K562 (cell line): Measurements from ENCODE around the gene IL17D. TPM values are rescaled to one million over a fixed set of nuclear protein-coding genes. Genes with fewer than 3 reads are reported as not detected.
A peak's percentile ranks its signal among the peaks of the same experiment; 100 is the strongest.

Source experiments
- ASH1L ChIP-seq: fragments of 450-650 bp; IDR thresholded peaks from 2 replicates; pipeline ENCODE4 v1.6.1; 2018; ENCODE audit warnings: borderline replicate concordance, mild to moderate bottlenecking, low read depth; ENCODE audit not compliant: partially characterized antibody
- BHLHE40 ChIP-seq: IDR thresholded peaks from 2 replicates; pipeline ENCODE4 v1.6.1; 2011; ENCODE audit warnings: low read length, improper control_type of control experiment
- C11orf30 ChIP-seq: fragments of 450-650 bp; IDR thresholded peaks from 2 replicates; pipeline ENCODE4 v1.6.1; 2016; ENCODE audit warnings: low read depth, mild to moderate bottlenecking
- DDX20 ChIP-seq: fragments of 450-650 bp; IDR thresholded peaks from 2 replicates; pipeline ENCODE4 v1.6.1; 2016; ENCODE audit warnings: missing genetic modification characterization, low read depth, mild to moderate bottlenecking, missing compliant biosample characterization, moderate library complexity
- E2F4 ChIP-seq: sonication (generic); formaldehyde crosslinking; IDR thresholded peaks from 2 replicates; pipeline ENCODE4 v1.8.0; 2022; ENCODE audit warnings: mild to moderate bottlenecking, low read depth, missing genetic modification reagents
- FOXJ2 ChIP-seq: fragments of 200-800 bp; sonication (Bioruptor generic); IDR thresholded peaks from 2 replicates; pipeline ENCODE4 v1.6.1; 2016; ENCODE audit warnings: missing genetic modification characterization, missing compliant biosample characterization
- GTF2F1 ChIP-seq: IDR thresholded peaks from 2 replicates; pipeline ENCODE4 v1.6.1; 2011; ENCODE audit warnings: low read depth, low read length, improper control_type of control experiment
- HDGF ChIP-seq: fragments of 450-650 bp; IDR thresholded peaks from 2 replicates; pipeline ENCODE4 v1.6.1; 2016
- HMG20A ChIP-seq: fragments of 450-650 bp; formaldehyde crosslinking; conservative IDR thresholded peaks from 2 replicates; pipeline ENCODE4 v1.4.0; 2020; ENCODE audit warnings: mild to moderate bottlenecking, mixed read lengths
- HMGXB4 ChIP-seq: sonication (generic); formaldehyde crosslinking; IDR thresholded peaks from 2 replicates; pipeline ENCODE4 v1.8.1; 2023; ENCODE audit warnings: mild to moderate bottlenecking, missing genetic modification reagents
- HNRNPH1 ChIP-seq: fragments of 200-400 bp; formaldehyde crosslinking; optimal IDR thresholded peaks from 2 replicates; pipeline ENCODE3; 2017; ENCODE audit warnings: low read depth, mild to moderate bottlenecking, low read length, moderate library complexity
- JUNB ChIP-seq: fragments of 450-650 bp; formaldehyde crosslinking; conservative IDR thresholded peaks from 2 replicates; pipeline ENCODE4 v1.4.0; 2020; ENCODE audit warnings: mild to moderate bottlenecking
- NEUROD1 ChIP-seq: fragments of 150-350 bp; IDR thresholded peaks from 2 replicates; pipeline ENCODE4 v1.6.1; 2014; ENCODE audit warnings: borderline replicate concordance, low read length, low read depth; ENCODE audit not compliant: partially characterized antibody
- NR2F6 ChIP-seq: fragments of 450-650 bp; formaldehyde crosslinking; IDR thresholded peaks from 2 replicates; pipeline ENCODE4 v1.4.0; 2020; ENCODE audit warnings: mild to moderate bottlenecking
- RB1 ChIP-seq: fragments of 450-650 bp; IDR thresholded peaks from 2 replicates; pipeline ENCODE4 v1.6.1; 2017; ENCODE audit warnings: low read depth, mild to moderate bottlenecking
- RFX1 ChIP-seq: fragments of 450-650 bp; IDR thresholded peaks from 2 replicates; pipeline ENCODE4 v1.6.1; 2016; ENCODE audit warnings: mild to moderate bottlenecking, moderate library complexity
- STAG1 ChIP-seq: sonication (generic); formaldehyde crosslinking; IDR thresholded peaks from 2 replicates; pipeline ENCODE4 v1.5.0; 2020; ENCODE audit warnings: missing genetic modification reagents, borderline replicate concordance
- TBL1XR1 ChIP-seq, 2 experiments: IDR thresholded peaks; 2 replicates each; pipeline ENCODE4 v1.6.1; 2012; ENCODE audit warnings: improper control_type of control experiment in 2 of 2, low read length in 2 of 2, mild to moderate bottlenecking in 1 of 2
- TBP ChIP-seq: optimal IDR thresholded peaks from 2 replicates; pipeline ENCODE3; 2011; ENCODE audit warnings: low read depth, low read length, improper control_type of control experiment
- TCF7 ChIP-seq: sonication (generic); IDR thresholded peaks from 2 replicates; pipeline ENCODE4 v1.6.1; 2016; ENCODE audit warnings: antibody characterized with exemption, borderline replicate concordance
- XRCC5 ChIP-seq: fragments of 200-400 bp; formaldehyde crosslinking; IDR thresholded peaks from 2 replicates; pipeline ENCODE4 v1.6.1; 2017; ENCODE audit warnings: low read depth, mild to moderate bottlenecking, low read length
- ZNF324 ChIP-seq: fragments of 250-450 bp; sonication (Bioruptor Pico); IDR thresholded peaks from 2 replicates; pipeline ENCODE4 v1.4.0; 2020; ENCODE audit warnings: mild to moderate bottlenecking
- polyA plus RNA-seq, 8 experiments: library from polyadenylated mRNA; depleted of rRNA in 4 of 8; stranded (reverse) in 5 of 8; unstranded in 3 of 8; fragments of >200 nt; fragmentation: Nextera tagmentation in 2 of 8; fragmentation: Illumina TruSeq in 1 of 8; extraction: Ambion mirVana in 2 of 8; extraction: Trizol in 1 of 8; gene quantifications; 2 replicates each; pipeline versions ENCODE4 v1.2.1 to v1.2.3, GENCODE V29; 2011 to 2014; ENCODE audit warnings: inconsistent platforms in 1 of 8, missing spikeins in 1 of 8
- total RNA-seq, 7 experiments: library from RNA; depleted of rRNA in 6 of 7; stranded (reverse); fragments of >200 nt in 6 of 7; fragmentation: Illumina TruSeq in 2 of 7; extraction: Trizol in 2 of 7; gene quantifications; 2 replicates each; pipeline versions ENCODE4 v1.2.1 to v1.2.3, GENCODE V29; 2011 to 2021; ENCODE audit warnings: low replicate concordance in 1 of 7
- TF ChIP-seq, protein P1 (sequence below), 2 experiments: IDR thresholded peaks; 2 replicates each; pipeline ENCODE4 v1.6.1; 2011; ENCODE audit warnings: borderline replicate concordance in 1 of 2, control low read depth in 1 of 2, low read depth in 1 of 2, low read length in 1 of 2, mild to moderate bottlenecking in 1 of 2, mixed read lengths in 1 of 2, moderate library complexity in 1 of 2; ENCODE audit not compliant: insufficient read depth in 1 of 2, insufficient read length in 1 of 2, poor library complexity in 1 of 2, severe bottlenecking in 1 of 2; ENCODE audit errors: extremely low read depth in 1 of 2
- TF ChIP-seq, protein P2 (sequence below): sonication (generic); formaldehyde crosslinking; IDR thresholded peaks from 2 replicates; pipeline ENCODE4 v1.8.1; 2023; ENCODE audit warnings: mild to moderate bottlenecking, missing genetic modification reagents, moderate library complexity

IL17D gene
- total and polyA plus RNA-seq, 9 of the 15 experiments (the other 6 are each of a cell fraction or from before 2014, with no cell fraction given) = 0.04 to 0.55 (median 0.13) TPM; not detected in 4

- TF ChIP-seq TBP = peak; percentile 26
- no peak for TF ChIP-seq HDGF
- TF ChIP-seq E2F4 (CRISPR knock-in tag) = no peak
- TF ChIP-seq, protein P1, sequence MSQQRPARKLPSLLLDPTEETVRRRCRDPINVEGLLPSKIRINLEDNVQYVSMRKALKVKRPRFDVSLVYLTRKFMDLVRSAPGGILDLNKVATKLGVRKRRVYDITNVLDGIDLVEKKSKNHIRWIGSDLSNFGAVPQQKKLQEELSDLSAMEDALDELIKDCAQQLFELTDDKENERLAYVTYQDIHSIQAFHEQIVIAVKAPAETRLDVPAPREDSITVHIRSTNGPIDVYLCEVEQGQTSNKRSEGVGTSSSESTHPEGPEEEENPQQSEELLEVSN (IDR thresholded peaks at IDR 0.05; ENCODE audit: borderline replicate concordance in 1 of 2, extremely low read depth in 1 of 2, insufficient read depth in 1 of 2, insufficient read length in 1 of 2, low read depth in 1 of 2, low read length in 1 of 2, poor library complexity in 1 of 2, severe bottlenecking in 1 of 2) = peak in 1 of 2 experiments; percentile 84
- TF ChIP-seq, protein P2, sequence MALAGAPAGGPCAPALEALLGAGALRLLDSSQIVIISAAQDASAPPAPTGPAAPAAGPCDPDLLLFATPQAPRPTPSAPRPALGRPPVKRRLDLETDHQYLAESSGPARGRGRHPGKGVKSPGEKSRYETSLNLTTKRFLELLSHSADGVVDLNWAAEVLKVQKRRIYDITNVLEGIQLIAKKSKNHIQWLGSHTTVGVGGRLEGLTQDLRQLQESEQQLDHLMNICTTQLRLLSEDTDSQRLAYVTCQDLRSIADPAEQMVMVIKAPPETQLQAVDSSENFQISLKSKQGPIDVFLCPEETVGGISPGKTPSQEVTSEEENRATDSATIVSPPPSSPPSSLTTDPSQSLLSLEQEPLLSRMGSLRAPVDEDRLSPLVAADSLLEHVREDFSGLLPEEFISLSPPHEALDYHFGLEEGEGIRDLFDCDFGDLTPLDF = no peak
- no peak for TF ChIP-seq NEUROD1
- no peak for TF ChIP-seq C11orf30
- TF ChIP-seq JUNB (CRISPR knock-in tag) = no peak
- TF ChIP-seq ASH1L = no peak
- no peak for TF ChIP-seq RFX1
- no peak for TF ChIP-seq TCF7
- TF ChIP-seq XRCC5 = no peak
- TF ChIP-seq HMG20A (CRISPR knock-in tag) = no peak
- no peak for TF ChIP-seq NR2F6 (CRISPR knock-in tag)
- no peak for TF ChIP-seq TBL1XR1 (IDR thresholded peaks at IDR 0.05; ENCODE audit: low read length in 2 of 2)
- no peak for TF ChIP-seq ZNF324
- TF ChIP-seq GTF2F1 = no peak
- peak; percentile 42; the same call in 1 of the 2 replicates for TF ChIP-seq BHLHE40
- TF ChIP-seq FOXJ2 = no peak
- peak; percentile 58; the same call in 1 of the 2 replicates for TF ChIP-seq RB1
- TF ChIP-seq HNRNPH1 = no peak
- no peak for TF ChIP-seq HMGXB4
- TF ChIP-seq DDX20 = no peak
- no peak for TF ChIP-seq STAG1 (CRISPR knock-in tag)
These were observed 420 bp downstream of the IL17D start (continued) for GRCh38 chr13:20703780-20704458.
